HG03565 (cell line): ENCODE data around the gene TSPAN2.
A peak's percentile ranks its signal among the peaks of the same experiment; 100 is the strongest.

Experiments used
- ATAC-seq: cut with Tn5 transposase; IDR thresholded peaks from one replicate; pipeline ENCODE4 v1.9.1; 2021; ENCODE audit warnings: mild to moderate bottlenecking, moderate library complexity; ENCODE audit not compliant: unreplicated experiment

TSPAN2 gene

GRCh38 chr1:115114308-115114707, 25.0 kb upstream of the TSPAN2 start:
- ATAC-seq, result no peak

GRCh38 chr1:115113766-115114165, 24.5 kb upstream of the TSPAN2 start:
- ATAC-seq, result no peak

GRCh38 chr1:115112496-115113375, 23.4 kb upstream of the TSPAN2 start:
- ATAC-seq, result no peak

- ATAC-seq, result no peak
Observed at GRCh38 chr1:115107516-115108260, 18.4 kb upstream of the TSPAN2 start.

GRCh38 chr1:115105831-115106230, 16.5 kb upstream of the TSPAN2 start:
- ATAC-seq, result no peak

GRCh38 chr1:115099693-115100050, 10.4 kb upstream of the TSPAN2 start:
- ATAC-seq, result no peak

- ATAC-seq, result peak; percentile 84
Observed at GRCh38 chr1:115098979-115099692, 9.8 kb upstream of the TSPAN2 start.

GRCh38 chr1:115092175-115092574, 2.9 kb upstream of the TSPAN2 start:
- no peak for ATAC-seq

- ATAC-seq, result no peak
Observed at GRCh38 chr1:115091572-115091971, 2.3 kb upstream of the TSPAN2 start.

GRCh38 chr1:115090956-115091355, 1.7 kb upstream of the TSPAN2 start:
- ATAC-seq, result no peak

- no peak for ATAC-seq
Observed at GRCh38 chr1:115090540-115090939, 1.2 kb upstream of the TSPAN2 start.

- ATAC-seq, result no peak
Observed at GRCh38 chr1:115090186-115090490, 835 bp upstream of the TSPAN2 start.

- ATAC-seq, result no peak
Observed at GRCh38 chr1:115088871-115089419, 358 bp downstream of the TSPAN2 start.

GRCh38 chr1:115088115-115088778, 1.1 kb downstream of the TSPAN2 start:
- no peak for ATAC-seq

- ATAC-seq, result no peak
Observed at GRCh38 chr1:115086176-115086830, 3.0 kb downstream of the TSPAN2 start.

- no peak for ATAC-seq
Observed at GRCh38 chr1:115084902-115085511, 4.3 kb downstream of the TSPAN2 start.

- ATAC-seq, result no peak
Observed at GRCh38 chr1:115082949-115083348, 6.4 kb downstream of the TSPAN2 start.

- ATAC-seq, result no peak
Observed at GRCh38 chr1:115078708-115079107, 10.6 kb downstream of the TSPAN2 start.

- ATAC-seq, result no peak
Observed at GRCh38 chr1:115077984-115078330, 11.3 kb downstream of the TSPAN2 start.
